COR-L47 (cell line): Measurements from ENCODE around the gene NTMT1.

Source experiments
- DNase-seq: peaks from one replicate; lab custom pipeline; 2025; lab: John Stamatoyannopoulos, UW

NTMT1 gene

DNA sequence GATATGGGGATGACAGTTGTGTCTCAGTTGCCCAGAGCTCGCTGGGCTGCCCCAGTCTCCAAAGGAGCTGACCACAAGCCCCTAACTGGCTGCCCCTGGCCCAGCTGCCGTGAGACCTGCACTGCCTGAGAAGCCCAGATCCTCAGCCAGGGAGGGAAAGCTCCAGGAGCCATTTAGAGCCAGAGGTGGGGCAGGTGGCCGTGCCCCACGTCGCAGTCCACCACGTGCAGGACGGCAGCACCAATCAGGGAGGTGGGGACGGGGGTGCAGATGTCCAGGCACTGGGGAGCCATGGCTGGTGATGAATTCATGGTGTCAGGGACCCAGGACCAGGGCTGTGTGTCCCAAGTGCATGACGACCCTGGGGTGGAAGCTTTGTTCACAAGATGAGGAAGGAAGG, 52.9 kb downstream of the NTMT1 start:
- no peak for DNase-seq

- no peak for DNase-seq
Observed at GRCh38 chr9:129679537-129679936, 53.6 kb downstream of the NTMT1 start.

GRCh38 chr9:129681924-129682323, 56.0 kb downstream of the NTMT1 start:
- DNase-seq: no peak

DNA sequence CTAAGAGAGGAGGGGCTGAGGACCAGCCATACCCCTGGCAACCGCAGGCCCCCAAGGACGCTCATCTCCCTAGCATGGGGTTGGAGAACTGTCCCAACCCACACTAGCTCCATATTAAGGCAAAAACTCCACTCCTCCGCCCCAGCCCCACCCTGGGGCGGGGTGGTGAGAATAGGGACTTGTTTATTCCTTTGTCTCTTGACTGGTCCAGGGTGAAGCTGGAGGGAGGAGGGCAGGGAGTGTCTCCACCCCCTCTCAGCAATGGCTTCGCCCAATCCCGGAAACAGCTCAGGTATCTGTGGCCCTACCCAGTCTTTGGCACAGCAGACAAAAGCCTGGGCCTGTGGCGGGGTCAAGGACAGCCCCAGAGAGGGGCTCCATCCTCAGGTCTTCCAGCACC, 56.4 kb downstream of the NTMT1 start:
- DNase-seq: no peak

GRCh38 chr9:129685220-129685932, 59.4 kb downstream of the NTMT1 start:
- no peak for DNase-seq
